ENCODE measurements around the gene MAP1LC3C.
A peak's percentile ranks its signal among the peaks of the same experiment; 100 is the strongest.

MAP1LC3C gene

DNA sequence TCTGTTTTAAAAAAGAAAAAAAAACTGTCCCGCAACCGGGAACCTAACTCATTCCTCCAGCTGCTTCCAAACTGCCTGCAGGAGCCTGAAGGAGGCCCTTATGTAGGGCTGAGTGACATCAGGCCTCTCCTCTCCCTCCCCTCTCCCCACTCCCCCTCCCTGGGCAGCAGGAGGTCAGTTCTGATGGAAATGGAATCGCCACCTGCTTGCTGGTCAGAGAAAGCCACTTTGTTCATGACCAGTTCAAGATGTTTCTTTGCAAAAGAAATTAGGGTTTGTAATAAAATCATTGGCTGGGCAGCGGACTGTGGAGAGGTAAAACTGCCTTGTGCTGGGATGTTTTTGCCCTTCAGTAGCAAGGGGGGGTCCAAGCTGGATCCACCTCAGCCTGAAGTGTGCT lies at the start of gene MAP1LC3C:
MAP1LC3C (minus strand) TSS at position 73 of the 400 bp plus-strand sequence. CDS start 90 bp downstream, outside the sequence.
- peak; percentile 39 for DNase-seq

DNA sequence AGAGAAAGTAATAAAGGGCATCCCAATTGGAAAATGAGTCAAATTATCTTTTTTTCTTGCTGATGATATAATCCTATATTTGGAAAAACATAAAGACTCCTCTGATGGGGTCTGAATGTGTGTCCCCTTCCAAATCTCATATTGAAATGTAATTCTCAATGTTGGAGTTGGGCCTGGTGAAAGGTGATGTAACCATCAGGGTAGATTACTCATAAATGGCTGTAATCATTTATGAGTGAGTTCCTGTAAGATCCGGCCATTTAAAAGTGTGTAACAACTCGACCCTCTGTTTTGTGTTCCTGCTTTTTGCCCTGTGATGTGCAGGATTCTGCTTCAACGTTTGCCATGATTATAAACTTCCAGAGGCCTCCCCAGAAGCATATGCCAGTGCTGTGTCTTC lies 44.3 kb upstream of the MAP1LC3C start:
- DNase-seq: no peak

DNA sequence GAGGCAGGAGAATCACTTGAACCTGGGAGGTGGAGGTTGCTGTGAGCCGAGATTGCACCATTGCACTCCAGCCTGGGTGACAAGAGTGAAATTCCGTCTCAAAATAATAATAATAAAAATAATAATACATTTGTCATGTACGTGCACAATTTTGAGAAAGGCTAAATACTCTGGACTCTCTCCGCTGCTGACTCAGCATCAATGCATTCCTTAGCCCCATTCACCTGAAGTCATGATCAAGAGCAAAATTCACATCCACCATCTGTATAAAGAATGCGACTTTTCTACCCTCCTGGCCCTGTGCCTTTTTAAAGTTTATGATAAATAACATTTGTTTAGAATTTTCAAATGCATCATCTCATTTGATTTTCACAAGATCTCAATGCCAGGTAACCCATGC lies 35.5 kb upstream of the MAP1LC3C start:
- no peak for DNase-seq

- DNase-seq: no peak
Measured at GRCh38 chr1:242033447-242033846, 34.5 kb upstream of the MAP1LC3C start.

DNA sequence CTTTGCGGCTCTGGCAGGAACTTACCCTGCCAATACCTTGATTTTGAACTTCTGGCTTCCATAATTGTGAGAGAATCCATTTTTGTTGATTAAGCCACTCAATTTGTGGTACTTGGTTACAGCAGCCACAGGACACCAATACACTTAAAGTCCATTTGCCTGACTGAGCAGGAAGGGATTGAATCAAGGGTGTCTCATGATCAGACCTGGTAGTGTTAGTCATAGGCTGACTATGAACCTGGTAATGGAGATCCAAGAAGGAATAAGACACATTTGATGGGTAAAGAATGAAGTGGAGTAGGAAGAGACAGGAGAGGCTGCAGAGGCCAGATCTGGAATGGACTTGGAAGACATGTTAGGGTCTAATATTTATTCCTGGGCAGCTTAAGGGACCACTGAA lies 31.2 kb upstream of the MAP1LC3C start:
- no peak for DNase-seq

DNA sequence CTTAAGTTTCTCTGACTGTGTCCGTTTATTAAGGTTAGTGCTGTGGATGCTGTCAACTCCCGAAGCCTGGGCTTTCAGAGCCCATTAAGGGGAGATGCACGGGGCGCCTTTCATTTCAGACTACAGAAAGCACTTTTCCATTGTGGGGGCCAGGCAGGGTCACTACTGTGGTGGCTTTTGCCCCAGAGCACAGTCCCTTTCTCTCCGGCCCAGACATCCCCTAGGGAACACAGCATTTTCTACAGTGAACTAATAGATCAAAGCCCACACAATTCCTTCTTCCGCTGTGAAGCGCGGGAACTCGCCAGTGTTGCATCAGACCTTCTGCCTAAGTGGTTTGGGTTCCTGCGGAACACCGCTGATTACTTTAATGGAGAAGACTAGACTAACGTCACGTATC lies 26.8 kb upstream of the MAP1LC3C start:
- DNase-seq: no peak

DNA sequence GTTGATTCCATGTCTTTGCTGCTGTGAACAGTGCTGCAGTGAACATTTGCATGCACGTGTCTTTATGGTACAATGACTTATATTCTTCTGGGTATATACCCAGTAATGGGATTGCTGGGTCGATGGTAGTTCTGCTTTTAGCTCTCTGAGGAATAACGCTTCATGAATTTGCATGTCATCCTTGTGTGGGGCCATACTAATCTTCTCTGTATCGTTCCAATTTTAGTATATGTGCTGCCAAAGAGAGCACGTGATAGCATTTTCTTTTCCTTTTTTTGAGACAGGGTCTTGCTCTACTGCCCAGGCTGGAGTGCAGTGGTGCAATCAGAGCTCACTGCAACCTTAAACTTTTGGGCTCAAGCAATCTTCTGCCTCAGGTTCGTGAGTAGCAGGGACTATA lies 24.9 kb upstream of the MAP1LC3C start:
- no peak for DNase-seq

DNA sequence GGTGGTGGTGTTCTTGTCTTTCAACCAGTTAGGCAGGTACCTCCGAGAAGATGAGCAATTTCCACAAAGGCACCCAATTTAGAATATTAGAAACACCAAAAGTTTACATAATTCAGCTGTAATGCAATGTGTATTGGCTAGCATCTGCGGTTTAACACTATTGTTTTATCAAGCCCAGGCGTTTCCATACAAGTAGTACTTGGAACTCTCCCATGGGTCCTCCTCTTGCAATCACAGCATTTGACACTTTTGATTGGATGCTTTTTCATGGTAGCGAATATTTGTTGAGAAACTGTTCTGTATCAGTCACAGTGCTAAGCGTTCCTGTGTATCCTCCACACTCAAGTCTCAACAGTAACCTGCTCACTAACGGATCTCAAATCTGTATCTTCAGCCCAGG lies 20.1 kb upstream of the MAP1LC3C start:
- DNase-seq: no peak

DNA sequence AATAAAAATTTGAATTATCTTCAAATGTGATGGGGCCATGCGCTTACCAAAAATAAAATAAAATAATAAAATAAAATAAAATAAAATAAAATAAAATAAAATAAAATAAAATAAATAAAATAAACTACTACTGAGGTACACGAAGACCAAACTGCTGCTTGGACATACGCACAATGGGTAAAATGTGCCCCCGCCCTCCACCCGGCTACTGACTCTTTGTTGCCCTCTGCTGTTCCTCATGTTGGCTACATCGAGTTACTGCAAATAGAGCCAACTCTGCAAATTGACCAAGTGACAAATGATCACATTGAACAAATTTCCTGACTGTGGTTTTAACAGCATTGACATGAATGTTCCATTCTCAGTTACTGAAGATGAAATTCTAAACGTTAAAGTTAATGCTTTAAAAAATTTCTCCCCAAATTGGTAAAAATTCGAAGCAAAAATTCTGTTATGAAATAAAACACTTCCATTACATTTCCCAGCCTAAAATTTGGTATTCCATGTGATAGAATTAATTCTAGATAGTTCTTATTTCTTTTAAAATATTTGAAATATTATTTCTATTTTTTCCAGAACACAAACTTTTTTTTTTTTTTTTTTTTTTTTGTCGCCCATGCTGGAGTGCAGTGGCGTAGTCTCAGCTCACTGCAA lies 18.8 kb upstream of the MAP1LC3C start:
- peak; percentile 60 for DNase-seq

- no peak for DNase-seq
Measured at GRCh38 chr1:242016479-242016878, 17.6 kb upstream of the MAP1LC3C start.

DNA sequence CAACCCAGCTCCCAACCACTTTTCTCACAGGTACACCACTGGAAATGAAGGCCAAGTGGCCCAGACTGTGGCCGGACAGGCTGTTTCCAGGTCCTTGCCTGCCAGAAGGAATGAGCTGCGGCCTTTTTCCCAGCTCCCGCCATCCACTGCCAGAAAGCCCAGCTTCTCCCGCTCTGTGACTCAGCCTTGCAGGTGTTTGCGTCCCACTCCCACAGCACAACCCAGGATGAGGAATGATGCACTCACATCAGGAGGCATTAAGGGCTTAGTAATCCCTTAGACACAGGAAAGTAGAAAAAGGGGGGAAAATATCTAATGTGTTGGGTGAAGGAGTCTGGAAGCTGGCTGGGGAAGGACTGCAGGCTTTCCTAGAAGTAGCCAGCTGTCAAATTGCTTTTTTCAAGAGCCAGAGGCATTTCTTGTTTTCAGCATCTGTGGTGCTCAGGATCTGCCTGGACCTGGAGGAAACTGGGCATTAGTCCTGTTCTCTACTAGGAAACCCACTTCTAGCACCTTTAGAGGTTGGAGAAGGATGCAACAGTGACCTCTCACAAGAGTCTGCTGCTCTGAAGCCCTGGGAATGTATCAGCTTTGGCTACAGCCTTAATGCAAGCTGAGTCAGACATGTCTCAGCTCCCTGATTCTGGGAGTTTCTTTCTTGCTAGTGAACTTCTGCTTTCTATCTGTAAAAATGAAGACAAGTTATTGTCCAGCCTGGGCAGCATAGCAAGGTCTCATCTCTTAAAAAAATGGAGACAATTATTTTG lies 13.2 kb upstream of the MAP1LC3C start:
- DNase-seq: peak; percentile 69

DNA sequence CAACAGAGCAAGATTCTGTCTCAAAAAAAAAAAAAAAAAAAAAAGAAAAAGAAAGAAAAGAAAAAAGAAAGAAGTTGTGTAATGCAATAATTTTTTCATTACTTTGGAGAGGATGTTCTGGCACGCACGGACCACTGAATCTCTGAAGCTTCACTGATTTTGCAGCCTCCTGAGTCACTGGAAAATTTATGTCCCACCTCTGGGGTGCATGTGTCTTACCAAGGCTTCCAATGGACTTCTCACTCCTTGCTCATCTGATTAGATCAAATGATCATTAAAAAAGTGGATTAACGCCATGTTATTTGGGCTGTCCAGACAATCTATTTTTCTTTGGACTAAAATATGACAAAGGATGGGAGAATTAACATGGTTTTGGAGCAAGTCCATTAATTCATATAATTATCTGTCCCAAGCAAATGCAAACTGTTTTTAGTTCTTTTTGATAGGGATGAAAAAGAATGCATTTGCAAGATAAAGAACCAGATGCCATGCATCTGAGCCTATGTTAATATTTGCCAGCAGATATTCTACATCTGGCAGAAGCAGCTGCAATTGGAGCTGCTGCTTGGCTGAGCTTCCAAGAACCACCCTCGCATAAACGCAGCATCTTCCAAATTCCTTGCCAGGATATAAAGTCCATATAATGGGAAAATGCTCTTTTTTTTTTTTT lies 10.1 kb upstream of the MAP1LC3C start:
- DNase-seq: peak; percentile 43

GRCh38 chr1:242006976-242007375 lies 8.1 kb upstream of the MAP1LC3C start:
- no peak for DNase-seq

- DNase-seq: no peak
Measured at GRCh38 chr1:242005866-242006535, 7.1 kb upstream of the MAP1LC3C start.

- no peak for DNase-seq
Measured at GRCh38 chr1:242004751-242005495, 6.0 kb upstream of the MAP1LC3C start.

DNA sequence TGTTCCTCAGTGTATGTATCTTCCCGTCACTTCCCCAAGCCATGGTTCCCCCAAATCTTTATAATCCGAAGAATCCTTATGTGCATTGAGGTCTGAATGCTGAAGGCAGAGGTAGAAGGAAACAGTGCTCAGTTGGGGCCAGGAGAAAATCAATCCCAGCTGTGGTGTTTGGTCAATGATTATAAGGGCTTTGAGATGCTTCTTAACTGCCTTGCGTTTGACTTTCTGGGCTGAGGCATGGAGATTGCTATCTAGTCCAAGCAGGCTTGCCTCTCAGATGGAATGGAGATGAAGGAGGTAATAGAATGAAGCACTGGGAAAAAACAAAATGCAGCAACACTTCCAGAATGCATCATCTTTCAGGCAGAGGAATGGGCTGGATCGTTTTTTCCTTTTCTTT lies 3.6 kb upstream of the MAP1LC3C start:
- DNase-seq: peak; percentile 25

- DNase-seq: no peak
Measured at GRCh38 chr1:242002072-242002471, 3.2 kb upstream of the MAP1LC3C start.

DNA sequence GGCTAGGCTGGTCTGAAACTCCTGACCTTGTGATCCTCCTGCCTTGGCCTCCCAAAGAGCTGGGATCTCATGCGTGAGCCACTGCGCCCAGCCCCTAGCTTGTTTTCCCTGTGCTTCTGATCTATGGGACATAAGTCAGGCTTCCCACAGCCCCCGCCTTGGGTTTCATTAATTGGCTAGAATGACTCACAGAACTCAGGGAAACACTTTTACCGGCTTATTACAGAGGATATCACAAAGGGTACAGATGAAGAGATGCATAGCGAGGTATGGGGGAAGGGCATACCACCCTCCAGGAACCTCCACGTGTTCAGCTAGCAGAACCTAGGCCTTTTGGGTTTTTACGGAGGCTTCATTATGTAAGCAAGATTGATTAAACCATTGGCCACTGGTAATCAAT lies 1.5 kb upstream of the MAP1LC3C start:
- DNase-seq: no peak

- peak; percentile 91 for DNase-seq
Measured at GRCh38 chr1:241998412-241998921, 431 bp downstream of the MAP1LC3C start.

DNA sequence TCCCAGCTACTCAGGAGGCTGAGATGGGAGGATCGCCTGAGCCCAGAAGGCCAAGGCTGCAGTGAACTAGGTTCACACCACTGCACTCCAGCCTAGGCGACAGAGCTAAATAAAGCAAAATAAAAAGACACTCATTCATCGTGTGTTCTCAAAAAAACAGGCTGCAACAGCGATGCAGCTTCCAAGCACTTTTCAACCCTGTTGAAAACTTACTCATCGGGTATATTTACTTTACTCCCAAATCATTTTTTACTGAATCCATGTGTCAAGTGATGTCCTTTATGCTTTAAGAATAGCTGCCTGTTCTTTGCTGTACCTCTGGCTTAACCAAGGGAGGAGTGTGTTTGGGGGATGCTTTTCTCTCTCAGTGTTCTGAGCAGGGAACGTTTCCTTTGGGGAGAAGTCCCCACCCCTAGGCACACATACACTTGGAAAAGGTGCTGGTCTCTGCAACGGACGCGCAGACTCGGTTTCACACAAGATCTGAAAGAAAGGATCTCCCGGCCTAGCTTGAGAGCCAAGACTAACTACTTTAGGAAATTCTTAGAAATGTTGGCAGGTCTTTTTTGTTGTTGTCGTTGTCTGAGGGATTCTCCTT lies 1.4 kb downstream of the MAP1LC3C start:
- no peak for DNase-seq

GRCh38 chr1:241994171-241994570 lies 4.7 kb downstream of the MAP1LC3C start:
- no peak for DNase-seq

- no peak for DNase-seq
Measured at GRCh38 chr1:241992734-241993133, 6.2 kb downstream of the MAP1LC3C start.
